K562 (cell line): ENCODE results near the gene PCBP3. TPM values are rescaled to one million over a fixed set of nuclear protein-coding genes. Genes with fewer than 3 reads are reported as not detected.
A peak's percentile ranks its signal among the peaks of the same experiment; 100 is the strongest.

Source experiments
- DNMT1 ChIP-seq: fragments of 450-650 bp; IDR thresholded peaks from 2 replicates; pipeline ENCODE4 v1.6.1; 2016; ENCODE audit warnings: antibody characterized with exemption, mild to moderate bottlenecking
- JUNB ChIP-seq: fragments of 450-650 bp; formaldehyde crosslinking; conservative IDR thresholded peaks from 2 replicates; pipeline ENCODE4 v1.4.0; 2020; ENCODE audit warnings: mild to moderate bottlenecking
- POLR2G ChIP-seq: fragments of 200-400 bp; formaldehyde crosslinking; IDR thresholded peaks from 2 replicates; pipeline ENCODE4 v1.6.1; 2017; ENCODE audit warnings: low read depth, mild to moderate bottlenecking, antibody characterized with exemption, low read length, moderate library complexity
- polyA plus RNA-seq, 8 experiments: library from polyadenylated mRNA; depleted of rRNA in 4 of 8; stranded (reverse) in 5 of 8; unstranded in 3 of 8; fragments of >200 nt; fragmentation: Nextera tagmentation in 2 of 8; fragmentation: Illumina TruSeq in 1 of 8; extraction: Ambion mirVana in 2 of 8; extraction: Trizol in 1 of 8; gene quantifications; 2 replicates each; pipeline versions ENCODE4 v1.2.1 to v1.2.3, GENCODE V29; 2011 to 2014; ENCODE audit warnings: inconsistent platforms in 1 of 8, missing spikeins in 1 of 8
- total RNA-seq, 7 experiments: library from RNA; depleted of rRNA in 6 of 7; stranded (reverse); fragments of >200 nt in 6 of 7; fragmentation: Illumina TruSeq in 2 of 7; extraction: Trizol in 2 of 7; gene quantifications; 2 replicates each; pipeline versions ENCODE4 v1.2.1 to v1.2.3, GENCODE V29; 2011 to 2021; ENCODE audit warnings: low replicate concordance in 1 of 7
- TF ChIP-seq, protein P1 (sequence below): sonication (generic); formaldehyde crosslinking; IDR thresholded peaks from 2 replicates; pipeline ENCODE4 v1.9.0; 2022; ENCODE audit warnings: mild to moderate bottlenecking, missing genetic modification reagents
- TF ChIP-seq, protein P2 (sequence below), 2 experiments: fragments of 450-650 bp; IDR thresholded peaks; 2 replicates each; pipeline ENCODE4 v1.6.1; 2018; ENCODE audit warnings: mild to moderate bottlenecking in 2 of 2, low read depth in 1 of 2; ENCODE audit not compliant: partially characterized antibody in 2 of 2

The PCBP3 gene
- total and polyA plus RNA-seq, 9 of the 15 experiments (the other 6 are each of a cell fraction or from before 2014, with no cell fraction given), result 0.18 TPM; not detected in 8

DNA sequence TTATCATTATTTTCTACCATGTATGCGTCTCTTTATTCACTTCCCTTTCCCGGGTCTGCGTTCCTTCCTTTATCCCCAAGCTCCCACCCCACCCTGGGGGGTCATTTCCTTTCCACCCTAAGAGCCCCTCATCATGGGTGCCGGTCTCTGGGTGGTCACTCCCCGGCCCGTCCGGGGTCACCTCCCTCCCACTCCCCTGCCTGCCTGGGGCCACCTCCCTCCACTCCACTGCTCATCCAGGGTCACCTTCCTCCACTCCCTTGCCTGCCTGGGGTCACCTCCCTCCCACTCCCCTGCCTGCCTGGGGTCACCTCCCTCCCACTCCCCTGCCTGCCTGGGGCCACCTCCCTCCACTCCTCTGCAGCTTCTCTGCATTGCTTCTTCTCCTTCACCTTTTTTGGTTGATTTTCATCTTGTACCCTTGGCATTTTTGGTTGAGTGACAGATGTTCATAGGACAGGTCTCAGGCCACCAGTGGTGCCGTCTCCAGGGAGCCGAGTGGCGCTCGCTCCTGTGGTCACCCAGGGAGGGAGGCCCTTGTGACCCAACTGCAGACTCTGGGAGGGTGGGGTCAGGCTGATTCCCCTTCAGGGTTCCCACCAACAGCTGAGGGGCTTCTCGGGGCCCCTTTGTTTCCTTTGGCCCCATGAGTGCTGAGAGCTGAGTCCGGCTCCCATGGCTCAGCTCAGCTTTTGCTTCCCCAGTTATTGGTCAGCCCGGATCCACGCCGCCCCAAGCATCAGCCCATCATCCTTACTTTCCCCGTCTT, 48.6 kb upstream of the PCBP3 start (continued):
- TF ChIP-seq POLR2G, result peak; percentile 41
- TF ChIP-seq JUNB (CRISPR knock-in tag), result no peak
- TF ChIP-seq, protein P1, sequence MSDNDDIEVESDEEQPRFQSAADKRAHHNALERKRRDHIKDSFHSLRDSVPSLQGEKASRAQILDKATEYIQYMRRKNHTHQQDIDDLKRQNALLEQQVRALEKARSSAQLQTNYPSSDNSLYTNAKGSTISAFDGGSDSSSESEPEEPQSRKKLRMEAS (CRISPR knock-in tag), result peak; percentile 32
- TF ChIP-seq, protein P2, sequence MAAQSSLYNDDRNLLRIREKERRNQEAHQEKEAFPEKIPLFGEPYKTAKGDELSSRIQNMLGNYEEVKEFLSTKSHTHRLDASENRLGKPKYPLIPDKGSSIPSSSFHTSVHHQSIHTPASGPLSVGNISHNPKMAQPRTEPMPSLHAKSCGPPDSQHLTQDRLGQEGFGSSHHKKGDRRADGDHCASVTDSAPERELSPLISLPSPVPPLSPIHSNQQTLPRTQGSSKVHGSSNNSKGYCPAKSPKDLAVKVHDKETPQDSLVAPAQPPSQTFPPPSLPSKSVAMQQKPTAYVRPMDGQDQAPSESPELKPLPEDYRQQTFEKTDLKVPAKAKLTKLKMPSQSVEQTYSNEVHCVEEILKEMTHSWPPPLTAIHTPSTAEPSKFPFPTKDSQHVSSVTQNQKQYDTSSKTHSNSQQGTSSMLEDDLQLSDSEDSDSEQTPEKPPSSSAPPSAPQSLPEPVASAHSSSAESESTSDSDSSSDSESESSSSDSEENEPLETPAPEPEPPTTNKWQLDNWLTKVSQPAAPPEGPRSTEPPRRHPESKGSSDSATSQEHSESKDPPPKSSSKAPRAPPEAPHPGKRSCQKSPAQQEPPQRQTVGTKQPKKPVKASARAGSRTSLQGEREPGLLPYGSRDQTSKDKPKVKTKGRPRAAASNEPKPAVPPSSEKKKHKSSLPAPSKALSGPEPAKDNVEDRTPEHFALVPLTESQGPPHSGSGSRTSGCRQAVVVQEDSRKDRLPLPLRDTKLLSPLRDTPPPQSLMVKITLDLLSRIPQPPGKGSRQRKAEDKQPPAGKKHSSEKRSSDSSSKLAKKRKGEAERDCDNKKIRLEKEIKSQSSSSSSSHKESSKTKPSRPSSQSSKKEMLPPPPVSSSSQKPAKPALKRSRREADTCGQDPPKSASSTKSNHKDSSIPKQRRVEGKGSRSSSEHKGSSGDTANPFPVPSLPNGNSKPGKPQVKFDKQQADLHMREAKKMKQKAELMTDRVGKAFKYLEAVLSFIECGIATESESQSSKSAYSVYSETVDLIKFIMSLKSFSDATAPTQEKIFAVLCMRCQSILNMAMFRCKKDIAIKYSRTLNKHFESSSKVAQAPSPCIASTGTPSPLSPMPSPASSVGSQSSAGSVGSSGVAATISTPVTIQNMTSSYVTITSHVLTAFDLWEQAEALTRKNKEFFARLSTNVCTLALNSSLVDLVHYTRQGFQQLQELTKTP (IDR thresholded peaks at IDR 0.05; ENCODE audit: low read depth in 1 of 2, partially characterized antibody in 2 of 2), result no peak
- TF ChIP-seq DNMT1, result no peak
